HG03432 (cell line): ENCODE data around the gene KCMF1.
A peak's percentile ranks its signal among the peaks of the same experiment; 100 is the strongest.

ENCODE experiments used
- ATAC-seq: cut with Tn5 transposase; IDR thresholded peaks from one replicate; pipeline ENCODE4 v1.9.1; 2021; ENCODE audit warnings: mild to moderate bottlenecking, moderate library complexity; ENCODE audit not compliant: unreplicated experiment

KCMF1 gene

GRCh38 chr2:84980263-84980983 lies 9.5 kb downstream of the KCMF1 start:
- peak; percentile 52 for ATAC-seq

DNA sequence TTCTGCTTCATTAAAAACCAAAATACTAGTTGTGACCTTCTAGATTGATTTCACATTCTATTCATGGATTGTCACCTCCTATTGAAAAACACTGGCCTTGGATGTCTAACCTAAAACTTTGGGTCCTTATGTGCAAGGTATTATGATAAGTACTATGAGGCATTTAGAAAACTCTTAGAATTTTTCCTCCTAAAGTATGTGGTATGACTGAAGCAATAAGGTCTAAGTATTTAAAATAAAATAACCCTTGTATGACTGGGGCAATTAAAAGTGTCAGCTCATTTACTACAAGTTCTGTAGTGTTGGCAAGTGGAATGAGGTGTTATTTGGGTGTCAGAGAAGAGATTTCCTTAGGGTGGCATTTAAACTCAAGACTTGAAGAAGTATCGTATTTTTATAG lies 15.1 kb downstream of the KCMF1 start:
- ATAC-seq: no peak

DNA sequence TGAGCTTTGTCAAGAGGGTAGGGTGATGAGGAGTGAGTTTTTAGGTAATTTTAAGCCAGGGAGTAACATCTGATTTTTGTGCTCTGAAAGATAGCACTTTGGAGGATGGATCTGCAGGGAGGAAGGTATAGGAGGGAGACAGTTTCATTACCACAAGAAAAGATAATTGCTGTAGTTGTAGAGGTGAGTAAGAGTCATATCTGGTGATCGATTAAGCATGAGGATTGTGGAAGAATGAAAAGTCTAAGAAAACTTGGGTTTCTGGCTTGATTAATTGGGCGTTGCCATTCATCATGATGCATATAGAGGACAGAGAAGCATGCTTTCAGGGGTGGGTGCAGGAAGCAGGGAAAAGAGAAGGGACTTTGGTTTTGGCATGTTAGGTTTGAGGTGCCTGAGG lies 18.5 kb downstream of the KCMF1 start:
- no peak for ATAC-seq

DNA sequence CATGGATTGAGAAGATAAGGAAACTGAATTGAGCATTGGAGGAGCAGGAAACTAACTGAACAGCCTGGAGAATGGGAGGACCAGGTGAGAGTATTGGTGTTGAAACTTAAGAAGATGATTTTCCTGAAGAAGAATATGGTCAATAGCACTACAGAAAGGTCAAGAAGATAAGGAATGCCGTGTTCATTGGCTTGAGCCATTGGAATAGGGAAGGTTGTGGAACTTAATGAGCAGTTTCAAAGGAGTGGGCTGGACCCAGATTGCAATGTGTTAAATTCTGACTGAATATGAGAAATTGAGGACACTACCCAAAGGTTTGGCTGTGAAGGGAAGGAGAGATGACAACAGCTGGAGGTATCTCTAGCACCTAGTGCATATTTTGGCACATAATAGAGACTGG lies 19.0 kb downstream of the KCMF1 start:
- no peak for ATAC-seq

GRCh38 chr2:84991404-84992160 lies 20.6 kb downstream of the KCMF1 start:
- ATAC-seq: no peak

DNA sequence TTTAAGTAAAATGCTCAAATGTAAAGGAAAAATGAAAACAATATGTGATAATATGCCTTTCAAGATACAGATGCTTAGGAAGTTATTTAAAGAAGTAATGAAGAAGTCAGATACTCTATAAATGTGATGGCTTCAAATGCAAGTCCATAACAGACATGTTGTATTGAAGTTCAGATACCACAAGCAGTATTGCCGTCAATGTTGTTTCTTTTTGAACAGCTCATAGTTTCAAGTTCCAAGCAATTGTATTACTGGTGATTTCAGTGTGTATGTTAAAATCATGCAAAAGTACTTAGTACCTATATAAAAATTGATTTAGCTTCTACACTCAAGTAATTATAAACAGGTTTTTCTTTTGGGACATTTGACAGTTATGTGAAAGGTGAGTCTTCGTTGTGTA lies 24.9 kb downstream of the KCMF1 start:
- no peak for ATAC-seq

- ATAC-seq: no peak
Measured at GRCh38 chr2:84996909-84997308, 25.9 kb downstream of the KCMF1 start.

- peak; percentile 66 for ATAC-seq
Measured at GRCh38 chr2:84999553-84999955, 28.6 kb downstream of the KCMF1 start.

DNA sequence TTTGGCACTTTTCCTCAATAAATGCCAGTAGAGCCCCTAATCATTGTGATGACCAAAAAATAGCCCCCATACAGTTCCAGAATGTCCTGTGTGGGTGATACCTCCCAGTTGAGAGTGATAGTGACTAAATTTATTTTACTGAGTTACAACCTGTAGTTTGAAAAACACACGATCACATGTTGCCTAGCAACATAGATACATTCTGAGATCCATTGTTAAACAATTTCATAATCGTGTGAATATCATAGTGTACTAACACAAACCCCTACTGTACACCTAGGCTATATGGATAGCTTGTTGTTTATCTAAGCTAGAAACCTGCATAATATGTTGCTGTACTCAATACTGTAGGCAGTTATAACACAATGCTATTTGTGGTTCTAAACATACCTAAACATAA lies 30.6 kb downstream of the KCMF1 start:
- ATAC-seq: no peak

DNA sequence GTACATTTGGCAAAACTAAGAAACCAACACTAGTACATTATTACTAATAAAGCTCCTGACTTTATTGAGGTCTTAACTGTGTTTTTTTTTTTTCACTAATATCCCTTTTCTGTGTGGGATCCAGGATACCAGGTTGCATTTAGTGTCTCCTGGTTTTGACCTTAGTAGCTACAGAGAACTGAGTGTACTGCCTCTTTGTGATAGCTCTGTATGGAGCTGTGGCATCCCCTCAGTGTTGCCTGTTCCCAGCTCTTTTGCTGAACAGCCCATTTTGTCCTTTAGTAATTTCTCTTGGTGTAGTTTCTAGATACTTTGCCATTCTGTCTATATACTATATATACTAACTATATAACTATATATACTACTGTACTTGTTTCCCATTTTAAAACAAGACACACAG lies 31.6 kb downstream of the KCMF1 start:
- no peak for ATAC-seq

GRCh38 chr2:85008252-85008651 lies 37.3 kb downstream of the KCMF1 start:
- ATAC-seq: no peak

- ATAC-seq: peak; percentile 40
Measured at GRCh38 chr2:85009019-85009618, 38.2 kb downstream of the KCMF1 start.

DNA sequence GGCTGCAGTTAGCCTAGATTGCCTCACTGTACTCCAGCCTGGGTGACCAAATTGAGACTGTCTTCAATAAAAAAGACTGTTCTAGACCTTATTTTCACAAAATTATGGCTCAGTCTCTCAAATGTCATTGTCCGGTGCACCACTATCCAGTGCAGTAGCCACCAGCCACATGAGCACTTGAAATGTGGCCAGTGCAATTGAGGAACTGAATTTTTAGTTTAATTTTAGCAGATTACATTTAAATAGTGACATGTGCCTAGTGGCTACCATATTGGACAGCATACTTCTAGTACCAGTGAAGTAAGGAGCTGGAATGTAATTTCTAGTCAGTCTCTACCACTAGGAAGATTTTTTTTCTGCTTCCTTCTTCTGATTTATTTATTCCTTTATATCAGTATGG lies 39.4 kb downstream of the KCMF1 start:
- ATAC-seq: no peak

DNA sequence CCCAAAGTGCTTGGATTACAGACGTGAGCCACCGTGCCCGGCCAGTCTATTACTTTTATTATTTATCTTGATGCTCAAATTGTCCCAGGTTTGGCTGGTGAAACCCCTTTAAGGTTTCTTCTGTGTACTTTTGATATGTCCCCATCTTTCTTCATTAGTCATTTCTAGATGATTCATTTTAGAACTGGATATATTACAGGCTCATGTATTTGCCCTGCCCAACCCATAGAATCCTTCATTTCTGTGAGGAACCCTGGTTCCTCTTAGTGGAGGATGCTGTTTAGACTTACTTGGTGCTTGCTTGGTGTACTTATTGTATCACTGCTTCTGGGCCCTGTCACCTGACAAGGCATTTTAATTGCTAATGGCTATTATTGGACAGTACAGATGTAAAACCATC lies 40.1 kb downstream of the KCMF1 start:
- no peak for ATAC-seq

- no peak for ATAC-seq
Measured at GRCh38 chr2:85011747-85012146, 40.8 kb downstream of the KCMF1 start.

DNA sequence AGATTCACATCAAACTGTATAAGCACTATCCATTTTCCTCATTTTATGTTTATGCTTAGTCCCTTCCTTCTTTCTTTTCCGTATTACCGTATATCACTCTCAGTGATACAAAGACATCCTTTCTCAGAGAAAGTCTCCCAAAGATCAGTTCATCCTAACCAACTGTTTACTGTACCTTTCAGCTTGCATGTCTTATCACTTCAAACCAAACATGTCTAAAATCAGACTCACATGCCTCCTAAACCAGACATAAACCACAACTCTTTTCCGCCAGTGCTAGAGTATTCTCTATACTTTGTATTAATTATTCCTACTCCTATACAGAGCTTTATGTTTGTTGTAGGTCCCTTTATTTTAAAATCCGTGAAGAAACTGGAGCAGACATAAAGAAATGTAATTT lies 41.5 kb downstream of the KCMF1 start:
- ATAC-seq: no peak

GRCh38 chr2:85012855-85013254 lies 41.9 kb downstream of the KCMF1 start:
- ATAC-seq: no peak

DNA sequence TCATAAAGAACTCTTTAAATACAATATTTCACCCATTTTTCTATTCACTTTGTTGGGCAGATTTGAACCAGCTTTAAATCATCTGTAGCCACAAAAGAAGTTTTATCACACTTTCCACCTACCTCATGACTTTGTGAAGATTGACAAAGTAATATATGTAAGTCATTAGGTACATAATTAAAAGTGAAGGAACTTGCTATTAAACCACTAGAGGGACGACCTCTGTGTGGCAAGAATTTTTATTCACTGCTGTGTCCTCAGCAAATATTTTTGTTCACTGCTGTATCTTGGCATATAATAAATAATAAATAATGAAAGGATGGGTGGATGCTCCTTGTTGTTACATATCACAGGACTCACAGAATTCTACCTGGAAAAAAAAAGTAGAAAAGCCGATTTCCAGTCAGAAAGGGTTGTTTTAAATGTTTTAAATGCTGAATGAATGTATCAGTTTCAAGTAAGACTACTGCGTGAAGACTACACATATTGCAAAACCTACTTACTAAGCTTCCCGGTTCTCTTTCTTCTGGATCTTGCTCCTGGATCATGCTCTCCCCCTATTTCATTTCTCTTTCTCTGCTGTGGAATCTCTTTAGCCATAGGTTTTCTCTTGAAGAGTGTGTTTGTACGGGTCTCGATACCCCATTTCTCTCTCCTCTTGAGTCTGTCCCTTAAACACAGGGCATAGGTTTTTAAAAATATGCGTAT lies 44.8 kb downstream of the KCMF1 start:
- no peak for ATAC-seq

DNA sequence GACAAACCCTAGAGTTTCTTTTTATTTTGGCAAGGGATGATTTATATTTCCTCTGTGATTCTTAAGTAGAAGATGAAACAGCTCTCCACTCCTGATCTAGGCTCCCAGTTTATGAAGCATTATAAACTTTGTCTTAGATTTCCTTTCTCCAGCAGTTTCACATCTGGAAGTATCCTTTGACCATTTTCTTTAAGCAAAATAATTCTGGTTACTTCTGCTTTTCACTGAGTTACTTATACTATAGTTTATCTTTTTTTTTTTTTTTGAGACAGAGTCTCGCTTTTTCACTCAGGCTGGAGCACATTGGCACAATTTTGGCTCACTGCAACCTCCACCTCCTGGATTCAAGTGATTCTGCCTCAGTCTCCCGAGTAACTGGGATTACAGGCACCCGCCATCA lies 45.5 kb downstream of the KCMF1 start:
- no peak for ATAC-seq

GRCh38 chr2:85017411-85018048 lies 46.6 kb downstream of the KCMF1 start:
- ATAC-seq: no peak

- no peak for ATAC-seq
Measured at GRCh38 chr2:85018049-85018447, 47.1 kb downstream of the KCMF1 start.
